Ovary (tissue), 3 donors: ENCODE measurements around the gene PPP1R15B.

Experiments used
- POLR2A ChIP-seq: fragments of 450-650 bp; IDR thresholded peaks from one replicate; pipeline ENCODE4 v1.6.1; 2017; ENCODE audit warnings: antibody characterized with exemption, mild to moderate bottlenecking, moderate library complexity
- TF ChIP-seq, protein P1 (sequence below), 3 donors: fragments of 450-650 bp in 2 of 3; fragments of 200-600 bp in 1 of 3; IDR thresholded peaks; one replicate each; pipeline versions ENCODE4 v1.5.1 to v1.8.0; 2016 to 2022; ENCODE audit warnings: antibody characterized with exemption in 3 of 3, mild to moderate bottlenecking in 1 of 3
- donor health status: DM: no; HTN: no; CAD: no.

DNA sequence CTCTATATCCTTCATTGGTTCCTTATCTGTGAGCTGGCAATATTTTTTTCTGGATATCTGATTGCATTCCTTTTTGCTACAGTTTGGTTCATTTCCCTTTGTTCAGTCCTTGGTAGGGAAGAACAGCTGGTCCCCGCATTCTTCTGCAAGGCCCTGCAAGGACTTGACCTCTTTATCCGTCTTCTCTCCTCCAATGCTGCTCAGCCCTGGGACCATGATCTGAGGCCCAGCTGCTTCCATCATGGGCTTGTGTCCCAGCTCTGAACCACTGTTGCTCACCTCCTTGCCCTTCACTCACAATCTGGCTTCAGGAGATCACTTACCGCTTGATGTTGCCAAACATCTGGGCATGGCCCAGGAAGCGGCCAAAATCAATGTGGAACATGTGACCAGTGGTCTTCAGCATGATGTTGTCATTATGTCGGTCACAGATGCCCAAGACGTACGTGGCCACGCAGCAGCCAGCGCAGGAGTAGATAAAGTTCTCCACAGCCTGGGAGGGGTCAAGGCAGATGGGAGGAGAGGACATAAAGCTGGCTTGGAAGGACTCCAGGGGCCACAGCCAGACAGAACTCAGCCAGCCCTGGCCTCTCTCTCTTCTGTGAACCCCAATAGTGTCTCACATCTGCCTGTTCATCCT lies 22.6 kb upstream of the PPP1R15B start:
- TF ChIP-seq, protein P1, sequence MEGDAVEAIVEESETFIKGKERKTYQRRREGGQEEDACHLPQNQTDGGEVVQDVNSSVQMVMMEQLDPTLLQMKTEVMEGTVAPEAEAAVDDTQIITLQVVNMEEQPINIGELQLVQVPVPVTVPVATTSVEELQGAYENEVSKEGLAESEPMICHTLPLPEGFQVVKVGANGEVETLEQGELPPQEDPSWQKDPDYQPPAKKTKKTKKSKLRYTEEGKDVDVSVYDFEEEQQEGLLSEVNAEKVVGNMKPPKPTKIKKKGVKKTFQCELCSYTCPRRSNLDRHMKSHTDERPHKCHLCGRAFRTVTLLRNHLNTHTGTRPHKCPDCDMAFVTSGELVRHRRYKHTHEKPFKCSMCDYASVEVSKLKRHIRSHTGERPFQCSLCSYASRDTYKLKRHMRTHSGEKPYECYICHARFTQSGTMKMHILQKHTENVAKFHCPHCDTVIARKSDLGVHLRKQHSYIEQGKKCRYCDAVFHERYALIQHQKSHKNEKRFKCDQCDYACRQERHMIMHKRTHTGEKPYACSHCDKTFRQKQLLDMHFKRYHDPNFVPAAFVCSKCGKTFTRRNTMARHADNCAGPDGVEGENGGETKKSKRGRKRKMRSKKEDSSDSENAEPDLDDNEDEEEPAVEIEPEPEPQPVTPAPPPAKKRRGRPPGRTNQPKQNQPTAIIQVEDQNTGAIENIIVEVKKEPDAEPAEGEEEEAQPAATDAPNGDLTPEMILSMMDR (IDR thresholded peaks at IDR 0.05) = no peak
- TF ChIP-seq POLR2A = no peak
